Hematopoietic multipotent progenitor cell (in vitro differentiated cells): ENCODE results near the gene PABPC1L2A. TPM values are rescaled to one million over a fixed set of nuclear protein-coding genes. Genes with fewer than 3 reads are reported as not detected.
A peak's percentile ranks its signal among the peaks of the same experiment; 100 is the strongest.
"Not testable (repeated sequence)": the region's sequence is repeated elsewhere in the genome, so short reads cannot be mapped to it uniquely, and the experiment has no call there.

ENCODE experiments used
- DNase-seq, 3 donors: peaks; one replicate each; pipeline ENCODE4 v3.0.0-alpha.2; 2011 to 2015; ENCODE audit warnings: low read depth in 2 of 3, low spot score in 2 of 3
- total RNA-seq: library from RNA; depleted of rRNA; stranded (reverse); fragments of >200 nt; gene quantifications from one replicate; pipeline ENCODE4 v1.2.3, GENCODE V29; 2012

PABPC1L2A gene
- total RNA-seq = not detected

DNA sequence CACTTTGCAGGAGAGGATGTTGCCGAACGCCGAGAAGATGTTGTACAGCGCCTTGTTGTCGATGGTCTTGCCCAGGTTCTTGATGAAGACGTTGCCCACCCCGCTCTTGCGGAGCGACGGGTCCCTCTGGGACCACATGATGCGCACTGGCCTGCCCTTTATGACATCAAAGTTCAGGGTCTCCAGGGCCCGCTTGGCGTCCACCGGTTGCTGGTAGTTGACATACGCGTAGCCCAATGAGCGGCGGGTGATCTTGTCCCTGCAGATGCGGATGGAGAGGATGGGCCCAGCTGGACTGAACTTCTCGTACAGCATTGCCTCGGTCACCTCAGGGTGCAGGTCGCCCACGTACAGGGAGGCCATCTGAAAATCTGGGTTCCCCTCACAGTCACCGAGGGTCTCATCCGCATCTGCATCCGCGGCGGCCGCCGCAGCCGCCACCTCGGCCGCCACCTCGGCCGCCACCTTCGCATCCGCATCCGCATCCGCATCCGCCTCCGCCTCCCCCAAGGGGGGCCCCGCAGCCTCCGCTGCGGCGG lies at the start of gene PABPC1L2A:
Gene PABPC1L2A (minus strand): TSS at position 489 of the 539 bp plus-strand sequence. CDS start 126 bp downstream, at position 363.
- not testable (repeated sequence) for DNase-seq

DNA sequence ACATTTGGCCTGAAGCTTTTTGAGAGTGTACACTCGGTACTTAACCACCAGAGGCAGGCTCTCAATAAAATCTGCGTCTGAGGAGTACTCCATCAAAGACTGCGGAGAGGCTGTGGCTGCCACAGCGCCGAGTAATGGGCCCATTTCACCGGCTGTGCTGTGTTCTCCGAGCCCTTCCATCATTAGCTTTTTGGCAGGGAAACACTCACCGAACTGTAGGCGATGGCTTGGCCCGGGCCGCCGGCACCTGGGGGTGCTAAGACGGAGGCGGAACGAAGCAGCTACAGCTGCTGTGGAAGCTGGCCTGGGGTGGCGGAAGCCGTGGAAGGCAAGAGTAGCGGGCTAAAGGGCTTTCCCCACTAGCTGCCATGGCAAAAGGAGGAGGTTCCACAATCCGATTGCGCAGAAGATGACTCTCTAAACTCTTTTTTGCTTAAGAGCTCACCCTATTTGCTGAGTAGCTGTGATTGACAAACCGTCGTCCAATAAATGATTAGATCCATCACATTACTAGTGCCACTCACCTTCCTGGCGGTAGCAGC lies 48.5 kb upstream of the PABPC1L2A start:
- peak in 2 of 3 donors; percentile 34 to 53 for DNase-seq

DNA sequence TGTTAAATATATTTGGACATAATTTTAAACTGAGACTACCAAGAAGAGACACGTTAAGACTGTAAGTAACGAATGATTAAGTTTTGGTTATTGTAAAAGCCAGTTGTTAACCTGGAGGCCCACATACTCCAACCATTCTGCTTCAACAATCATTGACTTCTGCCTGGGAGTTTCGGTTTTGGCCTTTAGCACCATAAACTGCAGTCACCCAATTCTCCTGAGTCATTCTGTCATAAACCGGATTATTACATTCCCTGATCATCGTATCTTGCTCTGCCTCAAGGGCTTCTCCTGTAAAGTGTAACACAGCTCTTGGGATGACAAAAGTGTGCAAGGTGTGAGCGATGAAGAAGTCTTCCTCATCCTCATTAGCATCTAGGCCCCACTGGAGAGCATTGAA lies 46.9 kb upstream of the PABPC1L2A start:
- no peak for DNase-seq

DNA sequence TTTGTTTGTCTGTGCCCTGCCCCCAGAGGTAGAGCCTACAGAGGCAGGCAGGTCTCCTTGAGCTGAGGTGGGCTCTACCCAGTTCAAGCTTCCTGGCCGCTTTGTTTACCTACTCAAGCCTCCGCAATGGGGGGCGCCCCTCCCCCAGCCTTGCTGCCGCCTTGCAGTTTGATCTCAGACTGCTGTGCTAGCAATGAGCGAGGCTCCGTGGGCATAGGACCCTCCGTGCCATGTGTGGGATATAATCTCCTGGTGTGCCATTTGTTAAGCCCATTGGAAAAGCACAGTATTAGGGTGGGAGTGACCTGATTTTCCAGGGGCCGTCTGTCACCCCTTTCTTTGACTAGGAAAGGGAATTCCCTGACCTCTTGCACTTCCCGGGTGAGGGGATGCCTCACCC lies 20.2 kb upstream of the PABPC1L2A start:
- DNase-seq = not testable (repeated sequence)

DNA sequence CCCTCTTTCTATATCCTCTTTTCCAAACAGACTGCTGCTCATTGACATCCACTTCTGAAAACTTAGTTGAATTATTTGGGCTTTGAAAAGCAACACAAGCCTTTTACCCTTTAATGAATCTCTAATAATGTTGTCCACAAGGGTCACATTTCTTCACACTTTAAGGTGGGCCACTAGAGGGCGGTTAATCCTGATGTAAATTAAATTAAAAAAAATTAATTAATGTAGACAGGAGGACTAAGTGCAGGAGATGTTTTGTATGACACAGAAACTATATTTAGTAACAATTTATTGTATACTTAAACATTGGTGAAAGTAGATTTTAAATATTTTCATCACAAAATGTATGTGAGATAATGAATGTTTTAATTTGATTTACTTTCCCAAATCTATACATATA lies 7.5 kb upstream of the PABPC1L2A start:
- DNase-seq = peak in 2 of 3 donors; percentile 2 to 23

DNA sequence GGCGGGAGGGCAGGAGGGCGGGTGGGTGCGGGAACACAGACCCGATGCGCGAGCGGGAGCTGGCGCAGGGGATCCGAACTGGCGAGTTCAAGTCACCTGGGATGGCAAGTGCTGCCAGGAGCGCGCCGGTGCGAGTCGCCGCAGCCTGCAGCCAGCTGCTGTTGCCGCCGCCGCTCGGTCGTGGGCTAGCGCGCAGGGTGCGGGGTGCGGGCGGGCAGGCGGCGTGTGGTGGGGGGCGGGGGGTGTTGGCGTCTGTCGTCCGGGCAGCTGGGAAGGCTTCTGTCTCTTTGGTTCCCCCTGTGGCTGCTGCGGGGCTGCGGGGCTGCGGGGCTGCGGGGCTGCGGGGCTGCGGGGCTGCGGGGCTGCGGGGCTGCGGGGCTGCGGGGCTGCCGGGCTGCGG lies 572 bp upstream of the PABPC1L2A start:
- not testable (repeated sequence) for DNase-seq

DNA sequence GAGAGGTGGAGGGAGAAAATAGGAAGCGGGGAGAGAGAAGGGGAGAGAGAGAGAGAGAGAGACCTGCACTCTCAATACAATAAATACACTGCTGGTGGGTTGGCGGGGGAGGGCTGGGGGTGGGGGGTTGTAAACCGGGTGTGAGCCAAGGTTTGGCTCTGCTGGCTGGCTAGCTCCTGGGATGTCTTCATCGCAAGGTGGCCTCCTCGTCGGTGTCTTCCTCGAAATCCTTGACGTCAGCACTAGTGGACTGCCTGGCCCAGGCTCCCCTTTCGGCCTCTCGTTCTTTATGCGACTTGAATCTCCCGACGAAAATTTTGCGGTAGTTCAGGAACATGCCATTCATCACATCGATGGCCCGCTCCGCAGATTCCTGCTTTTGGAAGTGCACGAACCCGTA lies 715 bp downstream of the PABPC1L2A start:
- DNase-seq = not testable (repeated sequence)

DNA sequence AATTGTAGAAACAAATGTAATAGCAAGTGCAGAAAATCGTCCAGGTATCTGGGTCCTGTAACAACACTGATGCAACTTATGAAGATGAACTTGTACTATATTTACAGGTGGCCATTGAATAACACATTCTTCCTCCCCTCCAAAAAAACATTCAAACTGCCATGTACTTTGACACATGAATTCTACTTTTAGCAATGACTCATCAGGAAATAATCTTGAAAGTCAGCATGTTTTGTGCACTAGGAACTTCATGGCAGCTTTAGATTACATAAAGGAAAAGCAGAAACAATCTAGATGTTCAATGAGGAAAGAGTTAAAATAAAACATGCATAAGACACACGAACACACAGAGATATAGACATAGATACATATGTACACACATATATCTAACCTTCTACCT lies 2.5 kb downstream of the PABPC1L2A start:
- peak in 2 of 3 donors; percentile 3 to 8 for DNase-seq

DNA sequence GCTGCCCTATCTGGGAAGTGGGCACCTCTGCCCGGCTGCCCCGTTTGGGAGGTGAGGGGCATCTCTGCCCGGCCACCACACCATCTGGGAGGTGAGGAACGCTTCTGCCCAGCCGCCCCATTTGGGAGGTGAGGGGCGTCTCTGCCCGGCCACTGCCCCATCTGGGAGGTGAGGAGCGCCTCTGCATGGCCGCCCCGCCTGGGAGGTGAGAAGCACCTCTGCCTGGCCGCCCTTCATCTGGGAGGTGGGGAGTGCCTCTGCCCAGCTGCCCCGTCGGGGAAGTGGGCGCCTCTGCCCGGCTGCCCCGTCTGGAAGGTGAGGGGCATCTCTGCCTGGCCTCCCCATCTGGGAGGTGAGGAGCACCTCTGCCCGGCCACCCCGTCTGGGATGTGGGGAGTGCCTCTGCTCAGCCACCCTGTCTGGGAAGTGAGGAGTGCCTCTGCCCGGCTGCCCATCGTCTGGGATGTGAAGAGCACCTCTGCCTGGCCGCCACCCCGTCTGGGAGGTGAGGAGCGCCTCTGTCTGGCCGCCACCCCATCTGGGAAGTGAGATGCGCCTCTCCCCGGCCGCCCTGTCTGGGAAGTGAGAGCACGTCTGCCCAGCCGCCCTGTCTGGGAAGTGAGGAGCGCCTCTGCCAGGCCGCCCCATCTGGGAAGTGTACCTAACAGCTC lies 9.8 kb downstream of the PABPC1L2A start:
- no peak for DNase-seq

DNA sequence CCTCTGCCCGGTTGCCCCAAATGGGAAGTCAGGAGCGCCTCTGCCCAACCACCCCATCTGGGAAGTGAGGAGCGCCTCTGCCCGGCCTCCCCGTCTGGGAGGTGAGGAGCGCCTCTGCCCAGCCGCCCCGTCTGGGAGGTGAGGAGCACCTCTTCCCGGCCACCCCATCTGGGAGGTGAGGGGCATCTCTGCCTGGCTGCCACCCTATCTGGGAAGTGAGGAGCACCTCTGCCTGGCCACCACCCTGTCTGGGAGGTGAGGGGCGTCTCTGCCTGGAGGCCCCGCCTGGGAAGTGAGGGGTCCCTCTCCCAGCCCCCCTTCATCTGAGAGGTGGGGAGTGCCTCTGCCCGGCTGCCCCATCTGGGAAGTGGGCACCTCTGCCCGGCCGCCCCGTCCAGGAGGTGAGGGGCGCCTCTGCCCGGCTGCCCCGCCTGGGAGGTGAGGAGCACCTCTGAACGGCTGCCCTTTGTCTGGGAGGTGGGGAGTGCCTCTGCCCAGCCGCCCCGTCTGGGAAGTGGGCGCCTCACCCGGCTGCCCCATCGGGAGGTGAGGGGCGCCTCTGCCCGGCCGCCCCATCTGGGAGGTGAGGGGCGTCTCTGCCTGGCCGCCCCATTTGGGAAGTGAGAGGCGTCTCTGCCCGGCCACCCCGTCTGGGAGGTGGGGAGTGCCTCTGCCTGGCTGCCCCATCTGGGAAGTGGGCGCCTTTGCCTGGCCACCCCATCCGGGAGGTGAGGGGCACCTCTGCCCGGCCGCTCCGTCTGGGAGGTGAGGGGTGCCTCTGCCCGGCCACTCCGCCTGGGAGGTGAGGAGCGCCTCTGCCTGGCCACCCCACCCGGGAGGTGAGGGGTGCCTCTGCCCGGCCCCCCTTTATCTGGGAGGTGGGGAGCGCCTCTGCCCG lies 10.6 kb downstream of the PABPC1L2A start:
- no peak for DNase-seq

DNA sequence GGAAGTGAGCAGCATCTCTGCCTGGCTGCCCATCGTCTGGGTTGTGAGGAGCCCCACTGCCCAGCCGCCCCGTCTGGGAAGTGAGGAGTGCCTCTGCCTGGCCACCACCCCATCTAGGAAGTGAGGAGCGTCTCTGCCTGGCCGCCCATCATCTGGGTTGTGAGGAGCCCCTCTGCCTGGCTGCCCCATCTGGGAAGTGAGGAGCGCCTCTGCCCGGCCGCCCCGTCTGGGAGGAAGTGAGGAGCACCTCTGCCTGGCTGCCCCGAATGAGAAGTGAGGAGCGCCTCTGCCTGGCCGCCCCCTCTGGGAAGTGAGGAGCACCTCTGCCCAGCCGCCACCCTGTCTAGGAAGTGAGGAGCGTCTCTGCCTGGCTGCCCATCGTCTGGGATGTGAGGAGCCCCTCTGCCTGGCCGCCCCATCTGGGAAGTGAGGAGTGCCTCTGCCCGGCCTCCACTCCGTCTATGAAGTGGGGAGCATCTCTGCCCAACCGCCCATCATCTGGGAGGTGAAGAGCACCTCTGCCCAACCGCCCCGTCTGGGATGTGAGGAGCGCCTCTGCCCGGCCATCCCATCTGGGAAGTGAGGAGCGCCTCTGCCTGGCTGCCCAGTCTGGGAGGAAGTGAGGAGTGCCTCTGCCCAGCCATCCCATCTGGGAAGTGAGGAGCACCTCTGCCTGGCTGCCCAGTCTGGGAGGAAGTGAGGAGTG lies 11.4 kb downstream of the PABPC1L2A start:
- DNase-seq = not testable (repeated sequence)

DNA sequence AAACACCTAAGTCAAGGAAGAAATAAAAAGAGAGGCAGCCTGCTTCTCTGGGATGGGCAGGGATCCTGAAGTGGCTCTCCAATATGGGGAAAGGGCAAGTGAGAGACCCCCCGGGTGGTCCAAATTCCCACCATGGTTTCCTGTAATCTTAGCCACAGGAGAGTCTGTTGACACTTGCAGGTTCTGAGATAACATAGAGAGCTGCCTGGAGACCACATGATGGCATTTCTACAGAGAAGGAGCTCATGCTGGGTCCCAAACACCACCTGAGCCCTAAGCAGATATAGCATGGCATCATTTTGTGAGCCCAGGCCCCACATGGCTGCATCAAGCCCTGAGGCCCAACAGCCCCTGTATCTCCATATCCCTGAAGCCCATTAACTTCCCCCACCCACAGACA lies 50.4 kb downstream of the PABPC1L2A start:
- no peak for DNase-seq

Other genes starting within 250 kb of the PABPC1L2A start
- not detected for gene FAM236C, start 166.9 kb downstream of the PABPC1L2A start, total RNA-seq
- gene FAM236A, start 141.3 kb downstream of the PABPC1L2A start, total RNA-seq = not detected
- not detected for gene DMRTC1, start 135.7 kb downstream of the PABPC1L2A start, total RNA-seq
- gene PABPC1L2B, start 76.6 kb downstream of the PABPC1L2A start, total RNA-seq = not detected
- 2.4 TPM for gene NAP1L2, start 135.3 kb upstream of the PABPC1L2A start, total RNA-seq